SKM-1 treated with dmso at 0.1 percent for 144 hours (cell line): ENCODE measurements around the gene MACROD2.
"Not testable (repeated sequence)": the region's sequence is repeated elsewhere in the genome, so short reads cannot be mapped to it uniquely, and the experiment has no call there.

Experiments used
- DNase-seq: peaks from one replicate; lab custom pipeline; 2025; ENCODE audit not compliant: unreplicated experiment; lab: John Stamatoyannopoulos, UW

Gene MACROD2

GRCh38 chr20:16007164-16007563 is 2011.8 kb downstream of the MACROD2 start:
- DNase-seq: no peak

DNA sequence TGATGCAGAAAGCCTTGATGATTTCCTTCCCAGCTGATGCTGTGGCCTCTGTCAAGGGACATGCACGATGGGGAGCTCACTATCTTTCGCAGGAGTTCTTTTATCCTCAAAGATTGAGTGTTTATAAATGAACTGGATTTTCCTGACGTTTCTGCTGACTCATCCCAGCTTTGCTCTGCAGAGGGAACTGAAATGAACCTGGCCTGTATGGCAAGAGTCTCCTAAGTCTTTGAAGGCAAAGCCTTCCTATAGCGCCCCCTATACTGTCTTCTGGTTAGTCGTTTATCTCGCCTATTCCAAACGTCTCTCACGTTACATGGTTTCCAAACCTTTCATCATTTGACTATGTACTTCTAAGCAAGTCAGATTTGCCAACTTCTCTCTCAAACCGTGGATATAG is 2012.6 kb downstream of the MACROD2 start:
- no peak for DNase-seq

DNA sequence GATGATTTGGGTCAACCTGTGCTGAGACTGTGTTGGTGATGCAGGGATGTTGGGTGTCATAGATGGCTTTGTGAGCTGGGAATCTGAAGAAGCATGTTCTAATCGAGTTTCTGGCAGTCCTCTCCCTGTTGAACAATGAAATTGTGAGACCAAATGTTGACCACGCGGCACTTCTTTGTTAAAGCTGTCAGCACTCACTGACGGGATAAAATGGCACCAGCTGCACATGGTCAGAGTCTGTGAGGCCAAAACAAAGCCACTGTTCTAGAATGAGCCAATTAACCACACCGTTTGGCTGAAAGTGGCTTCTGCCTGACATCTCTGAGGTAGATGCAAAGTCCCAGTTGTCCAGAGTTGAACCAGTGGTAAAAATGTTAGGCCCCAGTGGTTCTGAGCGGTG is 2015.7 kb downstream of the MACROD2 start:
- DNase-seq: no peak

DNA sequence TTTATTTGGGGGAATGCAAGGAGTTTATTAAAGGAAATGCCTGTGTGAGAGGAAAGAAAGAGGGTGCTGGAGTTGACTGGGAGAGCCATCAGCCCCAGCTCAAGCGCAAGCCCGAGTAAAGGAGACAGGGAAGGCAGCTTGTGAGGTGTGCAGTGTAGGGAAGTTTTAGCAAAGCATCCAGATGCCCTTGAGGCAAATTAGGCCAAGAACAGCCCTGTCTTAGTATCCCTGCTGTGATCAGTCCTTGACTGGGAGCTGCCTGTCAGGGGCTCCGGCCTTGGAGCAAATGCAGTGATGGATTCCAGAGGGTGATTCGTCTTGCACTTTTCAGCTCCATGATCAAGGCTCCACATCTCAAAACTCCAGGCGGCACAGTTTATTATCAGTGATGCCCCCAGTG is 2016.2 kb downstream of the MACROD2 start:
- no peak for DNase-seq

DNA sequence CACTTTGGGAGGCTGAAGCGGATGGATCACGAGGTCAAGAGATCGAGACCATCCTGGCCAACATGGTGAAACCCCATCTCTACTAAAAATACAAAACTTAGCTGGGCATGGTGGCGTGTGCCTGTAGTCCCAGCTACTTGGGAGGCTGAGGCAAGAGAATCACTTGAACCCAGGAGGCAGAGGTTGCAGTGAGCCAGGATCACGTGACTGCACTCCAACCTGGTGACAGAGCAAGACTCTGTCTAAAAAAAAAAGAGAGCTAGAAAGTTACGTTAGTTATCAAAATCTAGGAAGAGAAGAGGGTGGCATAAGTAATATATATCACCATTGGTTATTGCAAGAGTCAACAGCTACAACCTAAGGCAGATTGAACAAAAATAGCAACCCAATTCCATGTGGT is 2017.6 kb downstream of the MACROD2 start:
- DNase-seq: not testable (repeated sequence)

GRCh38 chr20:16013631-16014030 is 2018.3 kb downstream of the MACROD2 start:
- DNase-seq: no peak

DNA sequence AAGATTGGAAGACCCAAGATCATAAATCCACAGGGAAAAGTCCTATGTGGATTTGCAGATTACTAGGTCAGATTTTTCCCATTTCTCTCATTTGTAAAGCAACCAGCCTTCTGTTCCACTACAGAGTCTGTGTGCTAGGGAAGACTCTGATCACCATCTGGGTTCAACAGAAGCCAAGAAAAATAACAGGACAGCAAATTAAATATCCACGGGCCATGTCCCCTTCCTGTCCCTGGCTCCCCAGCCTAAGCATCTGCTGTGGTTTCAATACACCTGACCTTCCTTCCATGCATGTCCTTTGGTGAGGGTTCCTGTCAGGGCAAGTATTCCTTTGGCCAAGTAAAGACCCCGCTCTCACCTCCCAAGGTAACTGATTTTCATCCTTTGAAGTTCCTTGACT is 2019.1 kb downstream of the MACROD2 start:
- no peak for DNase-seq

DNA sequence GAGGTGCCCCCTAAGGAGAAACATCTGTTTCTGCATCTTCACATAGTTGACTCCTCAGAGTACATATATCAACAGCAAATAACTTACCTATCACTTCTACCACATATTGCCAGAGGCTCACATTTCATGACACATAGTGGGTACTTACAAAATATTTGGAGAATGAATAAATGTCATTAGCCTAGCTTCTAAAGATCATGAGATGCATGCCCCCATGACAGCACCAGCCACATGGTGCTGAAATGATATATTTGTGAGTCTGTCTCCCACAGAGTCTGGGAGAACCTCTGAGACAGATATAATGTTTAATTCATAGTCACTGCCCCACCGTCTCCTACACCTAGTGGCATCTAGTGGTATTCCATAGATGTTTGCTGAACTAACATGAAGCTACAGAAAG is 2022.3 kb downstream of the MACROD2 start:
- no peak for DNase-seq

- no peak for DNase-seq
Measured at GRCh38 chr20:16018881-16019280, 2023.6 kb downstream of the MACROD2 start.

GRCh38 chr20:16020971-16021370 is 2025.7 kb downstream of the MACROD2 start:
- DNase-seq: no peak

DNA sequence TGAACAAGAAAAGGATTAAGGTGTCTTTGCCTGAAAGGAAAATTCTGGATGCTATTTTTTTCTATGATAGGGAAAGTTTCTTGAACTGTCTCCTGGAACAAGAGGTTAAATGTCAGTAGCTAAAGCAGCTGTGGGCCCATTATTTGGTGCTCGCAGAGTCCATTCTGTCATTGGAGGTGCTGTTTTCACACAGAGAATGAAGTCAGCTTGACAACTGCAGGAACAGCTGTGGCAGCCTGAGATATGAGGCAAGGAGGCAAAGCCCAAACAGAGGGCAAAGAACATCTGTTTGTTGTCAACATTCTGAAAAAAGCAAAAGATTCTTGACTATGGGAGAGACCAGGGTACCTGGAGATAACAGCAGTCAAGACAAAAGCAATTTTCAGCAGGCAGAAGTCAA is 2029.8 kb downstream of the MACROD2 start:
- no peak for DNase-seq

DNA sequence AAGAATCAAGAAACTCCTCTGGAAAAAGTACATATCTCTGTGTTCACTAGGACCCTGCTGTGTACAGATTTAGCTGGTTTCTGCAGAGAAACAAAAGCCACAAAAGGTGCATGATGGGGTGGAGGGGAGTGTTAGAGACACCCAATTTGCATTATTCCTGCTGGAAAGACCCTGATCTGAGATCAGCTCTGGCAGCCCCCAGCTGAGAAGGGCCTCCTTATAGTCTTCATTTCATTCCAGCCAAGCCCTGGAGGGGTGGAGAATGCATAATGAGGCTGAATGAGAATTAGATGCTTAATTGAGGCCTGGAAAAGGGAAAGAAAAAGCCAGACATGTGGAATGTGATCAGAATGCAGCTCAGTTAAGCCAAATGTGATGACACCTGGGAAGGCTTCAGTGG is 2032.4 kb downstream of the MACROD2 start:
- DNase-seq: no peak

GRCh38 chr20:16028923-16029322 is 2033.6 kb downstream of the MACROD2 start:
- no peak for DNase-seq

DNA sequence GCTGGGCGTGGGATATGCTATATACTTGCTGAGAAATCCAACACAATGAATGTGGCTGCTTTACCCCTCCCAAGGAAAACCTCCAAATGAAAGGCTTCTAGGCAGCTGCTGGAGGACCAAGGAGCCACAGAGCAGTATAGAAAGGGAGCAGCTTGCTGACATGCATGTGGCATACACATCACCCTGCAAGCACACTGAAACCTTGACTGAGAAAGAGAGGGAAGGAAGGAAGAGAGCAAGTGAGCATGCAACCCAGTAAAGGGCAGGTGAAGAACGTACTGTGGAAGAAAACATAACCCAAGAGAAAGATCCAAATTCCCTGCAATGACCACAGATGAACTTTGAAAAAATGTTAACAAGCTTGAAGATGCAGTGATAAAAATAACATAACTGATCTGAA is 2034.9 kb downstream of the MACROD2 start:
- no peak for DNase-seq

- no peak for DNase-seq
Measured at GRCh38 chr20:16035576-16035975, 2040.3 kb downstream of the MACROD2 start.

DNA sequence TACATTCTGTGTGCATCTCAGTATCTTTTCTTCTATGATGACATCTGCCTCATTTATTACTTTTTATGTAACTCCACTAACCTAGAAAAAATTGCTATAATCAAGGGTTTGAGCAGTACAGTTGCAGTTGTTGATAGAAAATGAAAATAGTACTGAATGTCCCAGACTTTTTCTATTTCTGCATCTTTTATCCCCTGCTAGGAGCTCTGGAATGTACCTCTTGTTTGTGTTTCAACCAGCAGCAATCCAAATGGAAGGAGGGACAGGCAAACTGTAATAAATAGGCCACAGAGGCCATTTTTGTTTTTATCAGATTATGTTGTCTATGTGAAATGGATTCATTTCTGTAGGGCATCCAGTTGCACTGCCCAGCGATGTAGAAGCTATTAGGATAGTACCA is 2041.0 kb downstream of the MACROD2 start:
- no peak for DNase-seq

DNA sequence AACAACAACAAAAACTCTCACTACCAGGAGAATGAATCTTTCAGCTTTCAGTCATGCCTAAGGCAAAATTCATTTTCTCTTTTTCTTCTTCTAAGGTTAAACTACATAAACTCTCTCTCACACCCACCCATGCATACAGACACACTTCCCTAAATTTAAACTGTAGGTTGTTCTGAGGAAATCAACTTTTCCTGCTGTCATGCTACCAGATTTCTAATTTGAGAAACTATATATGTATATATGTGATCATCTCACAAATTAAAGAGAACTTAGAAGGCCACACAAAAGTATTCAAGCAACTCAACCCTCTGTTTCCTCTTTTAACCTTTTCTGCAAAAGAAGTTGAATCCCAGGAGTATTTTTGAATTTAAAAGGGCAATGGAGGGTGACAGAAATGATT is 2045.4 kb downstream of the MACROD2 start:
- DNase-seq: no peak

DNA sequence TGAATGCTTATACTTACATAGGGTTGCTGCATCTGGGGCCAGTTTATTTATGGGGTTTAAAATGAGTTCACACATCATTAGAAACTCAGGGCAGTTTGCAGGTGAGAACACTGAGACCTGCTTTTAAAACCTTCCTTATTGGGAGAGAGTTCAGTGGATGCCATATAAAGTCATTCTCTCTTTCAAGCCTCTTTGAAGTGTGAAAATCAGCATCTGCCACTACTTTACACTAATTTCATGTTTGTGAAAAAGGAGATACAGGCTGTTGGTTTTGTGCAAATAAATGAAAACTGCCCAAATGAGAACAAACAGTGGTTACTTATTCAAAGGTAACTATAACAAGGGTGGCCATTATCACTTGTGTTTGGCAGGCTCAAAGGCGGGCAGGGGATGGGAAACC is 2047.4 kb downstream of the MACROD2 start:
- DNase-seq: no peak

DNA sequence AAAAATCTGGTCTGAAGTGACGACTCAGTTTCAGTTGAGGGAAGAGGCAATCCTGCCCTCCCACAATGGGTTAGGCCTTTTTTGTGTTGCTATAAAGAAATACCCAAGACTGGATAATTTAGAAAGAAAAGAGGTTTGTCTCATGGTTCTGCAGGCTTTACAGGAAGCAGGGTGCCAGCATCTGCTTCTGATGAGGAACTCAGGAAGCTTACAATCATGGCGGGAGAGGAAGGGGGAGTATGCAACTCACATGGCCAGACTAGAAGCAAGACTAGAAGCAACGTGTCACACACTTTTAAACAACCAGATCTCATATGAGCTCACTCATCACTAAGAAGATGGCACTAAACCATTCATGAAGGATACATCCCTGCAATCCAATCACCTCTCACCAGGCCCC is 2048.6 kb downstream of the MACROD2 start:
- no peak for DNase-seq

GRCh38 chr20:16048876-16049275 is 2053.6 kb downstream of the MACROD2 start:
- no peak for DNase-seq

- no peak for DNase-seq
Measured at GRCh38 chr20:16049529-16050093, 2054.3 kb downstream of the MACROD2 start.

DNA sequence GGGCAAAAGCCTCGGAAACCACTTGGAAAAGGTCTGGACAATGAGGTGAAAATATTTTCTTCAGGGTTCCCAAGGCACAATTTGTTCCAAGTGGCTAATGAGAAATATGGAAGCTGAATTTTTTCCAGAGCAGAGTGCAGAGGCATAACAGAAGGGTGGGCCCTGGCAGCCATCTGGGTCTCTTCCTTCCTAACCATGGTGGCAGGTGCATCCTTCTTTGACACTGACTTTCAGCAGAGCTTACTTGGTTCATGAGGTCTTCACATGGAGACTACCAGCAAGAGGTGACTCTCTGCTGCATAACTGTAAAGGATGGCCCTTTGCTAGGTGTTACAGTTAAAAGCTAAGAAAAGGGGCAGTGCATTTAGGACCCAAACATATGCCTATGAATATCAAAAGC is 2055.1 kb downstream of the MACROD2 start:
- no peak for DNase-seq

GRCh38 chr20:16051968-16052367 is 2056.7 kb downstream of the MACROD2 start:
- no peak for DNase-seq

- DNase-seq: no peak
Measured at GRCh38 chr20:16052456-16052855, 2057.1 kb downstream of the MACROD2 start.
